ENCODE data around the gene MBD6.

The MBD6 gene

DNA sequence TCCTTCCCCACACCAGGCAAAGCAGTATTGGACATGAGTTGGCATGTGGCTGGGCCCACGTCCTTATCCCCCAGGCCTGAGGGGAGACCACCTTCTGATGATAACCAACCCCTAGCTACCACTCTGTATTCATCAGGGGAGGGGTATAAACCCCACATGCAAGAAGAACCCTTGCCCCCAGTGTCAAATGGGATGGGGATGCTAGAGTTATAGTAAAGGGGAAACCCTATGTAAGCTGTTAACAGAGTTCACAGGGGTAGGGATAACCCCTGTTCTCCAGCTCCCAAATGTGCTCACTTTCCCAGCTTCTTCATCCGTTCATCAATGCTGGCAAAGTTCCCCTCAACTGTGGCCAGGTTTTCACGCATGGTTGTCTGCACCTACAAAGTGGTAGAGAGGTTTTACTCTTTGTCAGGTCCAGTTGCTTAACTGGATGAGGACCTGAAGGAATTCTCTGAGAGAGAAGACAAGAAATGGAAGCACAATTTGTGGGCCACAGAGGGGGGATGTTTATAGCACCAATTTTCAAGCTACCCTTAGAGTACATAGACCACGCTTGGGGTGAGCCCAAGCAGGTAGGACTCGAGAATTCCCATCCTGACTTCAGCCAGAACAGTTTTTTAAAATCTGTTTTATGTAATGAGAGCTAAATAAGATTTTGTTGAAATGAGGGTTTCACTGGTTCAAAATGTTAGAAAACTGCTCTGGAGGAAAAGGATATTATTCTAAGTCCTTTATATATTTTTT, 7.9 kb downstream of the MBD6 start:
- no peak for DNase-seq

DNA sequence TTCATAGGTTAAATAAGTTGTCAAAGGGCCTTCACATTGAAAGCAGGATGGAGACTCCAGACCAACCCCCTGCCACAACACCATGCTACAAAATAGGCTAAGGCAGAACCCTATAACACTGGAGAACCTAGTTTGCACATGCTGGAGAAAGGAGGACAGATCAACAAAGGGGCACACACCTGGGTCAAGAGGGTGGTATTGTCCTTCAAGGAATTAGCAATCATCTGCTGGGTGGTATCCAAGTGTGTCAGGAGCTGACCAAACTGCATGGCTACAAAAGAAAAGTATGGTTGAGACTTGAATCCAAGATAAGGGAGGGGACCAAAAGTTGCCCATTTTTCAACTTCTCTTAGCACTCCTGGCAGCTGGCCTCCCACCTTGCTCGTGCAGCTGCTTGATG, 9.2 kb downstream of the MBD6 start:
- DNase-seq, result no peak

DNA sequence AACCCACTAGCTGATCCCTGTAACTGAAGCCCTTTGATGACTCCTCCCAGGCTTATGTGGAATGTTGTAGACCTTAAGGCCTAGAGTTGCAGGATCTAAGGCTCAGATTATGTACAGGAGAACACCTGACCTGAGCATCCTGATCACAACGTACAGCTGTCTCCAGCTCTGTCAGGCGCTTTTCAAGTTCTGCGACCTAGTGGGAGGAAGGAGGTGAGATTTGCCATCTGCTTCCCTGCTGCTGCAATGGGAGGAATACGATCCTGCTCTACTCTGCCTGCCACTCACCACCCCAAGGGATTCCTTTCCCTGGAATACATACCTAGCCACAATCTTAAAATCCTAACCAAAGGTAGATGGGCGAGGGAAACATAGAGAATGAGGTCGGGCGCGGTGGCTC, 10.5 kb downstream of the MBD6 start:
- DNase-seq, result no peak

DNA sequence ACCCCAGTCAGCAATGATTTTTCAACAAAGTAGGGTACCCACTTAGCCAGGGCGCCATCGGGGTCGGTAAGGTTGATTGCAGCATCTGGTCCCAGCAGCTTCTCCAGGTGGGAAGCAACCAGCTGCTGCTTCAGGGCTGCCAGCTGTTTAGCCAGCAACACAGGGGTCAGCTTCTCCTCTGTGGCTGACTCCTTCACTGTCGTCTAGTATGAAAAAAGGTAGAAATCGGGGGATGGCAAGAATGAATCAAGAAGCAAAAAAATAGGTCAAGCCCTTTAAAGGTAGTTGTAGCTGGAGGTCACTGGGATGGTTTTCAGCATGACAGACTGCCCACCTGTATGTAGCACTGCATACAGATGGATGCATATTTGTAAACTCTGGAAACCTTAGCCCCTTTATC, 11.6 kb downstream of the MBD6 start:
- DNase-seq, result no peak

DNA sequence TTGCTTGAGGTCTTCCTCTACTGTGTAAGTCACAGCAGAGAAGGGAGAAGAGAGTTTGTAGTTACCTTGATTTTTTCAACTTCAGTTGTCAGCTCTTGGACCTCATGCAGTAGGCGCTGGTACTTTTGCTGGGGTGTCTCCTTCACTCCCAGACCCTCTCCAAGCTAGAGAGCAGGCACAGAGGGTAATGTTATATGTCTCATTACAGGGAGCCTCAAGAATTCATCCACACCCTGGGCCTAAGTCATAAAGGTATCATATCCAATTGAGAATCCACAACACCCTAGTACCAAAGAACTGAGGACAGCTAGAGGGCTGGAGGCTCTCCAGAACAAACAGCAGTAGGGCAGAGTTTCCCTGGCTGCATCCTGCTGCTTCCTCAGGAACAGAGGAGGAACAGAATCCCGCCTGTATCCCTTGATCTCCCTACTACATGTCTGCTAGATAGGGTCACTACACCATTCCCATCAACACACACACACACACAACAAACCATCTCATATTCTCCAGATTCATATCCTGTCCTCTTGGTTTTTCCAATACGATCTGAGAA, 12.4 kb downstream of the MBD6 start:
- no peak for DNase-seq

DNA sequence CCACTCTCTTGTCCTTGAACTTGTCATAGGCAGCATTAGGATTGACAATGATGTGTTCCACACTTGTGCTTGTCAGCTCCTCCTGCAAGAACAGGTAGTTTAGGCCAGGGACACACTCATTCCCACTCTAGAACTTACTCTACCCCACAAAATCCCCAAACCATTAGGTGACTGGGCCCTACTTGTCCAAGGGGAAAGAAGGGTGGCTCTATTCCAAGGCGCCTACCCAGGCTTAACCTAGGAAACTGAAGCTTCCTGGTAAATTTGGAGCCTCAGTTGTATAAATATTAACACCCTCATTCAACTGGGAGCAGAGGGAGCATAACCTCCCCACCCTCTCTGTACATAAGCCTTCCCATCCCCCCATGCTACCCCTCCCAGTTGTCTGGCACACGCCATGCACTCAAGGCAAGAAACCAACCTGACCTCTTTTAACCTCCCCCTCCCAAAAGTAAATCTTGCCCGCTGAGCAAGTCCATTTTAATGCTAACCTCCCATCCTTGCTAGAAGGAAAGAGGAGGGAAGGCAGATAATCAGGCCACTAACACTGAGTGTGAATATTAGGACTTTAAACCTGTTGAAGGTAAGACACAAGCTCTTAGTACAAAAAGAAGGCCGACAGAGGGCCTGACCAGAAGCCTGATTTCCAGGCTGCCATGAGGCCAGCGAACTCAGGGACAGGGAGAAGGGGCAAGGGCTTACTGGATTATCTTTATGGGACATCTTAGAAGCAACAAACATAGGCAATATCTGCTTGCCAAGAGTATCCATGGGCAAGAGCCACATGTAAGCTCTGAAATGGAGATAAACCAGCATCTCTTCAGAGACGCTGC, 13.4 kb downstream of the MBD6 start:
- no peak for DNase-seq

DNA sequence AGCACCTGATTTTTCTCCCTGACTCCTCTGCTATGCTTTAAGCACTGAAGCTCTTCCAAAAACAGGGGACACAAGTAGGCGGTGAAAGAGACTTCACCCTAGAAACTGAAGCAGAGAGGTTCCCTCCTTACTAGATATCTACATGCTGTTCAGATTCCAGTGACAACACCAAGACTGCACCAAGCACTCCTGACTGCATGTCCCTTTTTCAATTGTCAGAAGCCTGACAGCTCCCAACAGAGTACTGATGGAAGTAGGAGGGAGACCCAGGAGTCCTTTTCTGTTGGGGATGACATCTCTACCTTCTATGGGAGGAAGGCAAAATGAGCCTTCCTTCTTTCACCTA, 13.9 kb downstream of the MBD6 start:
- no peak for DNase-seq

DNA sequence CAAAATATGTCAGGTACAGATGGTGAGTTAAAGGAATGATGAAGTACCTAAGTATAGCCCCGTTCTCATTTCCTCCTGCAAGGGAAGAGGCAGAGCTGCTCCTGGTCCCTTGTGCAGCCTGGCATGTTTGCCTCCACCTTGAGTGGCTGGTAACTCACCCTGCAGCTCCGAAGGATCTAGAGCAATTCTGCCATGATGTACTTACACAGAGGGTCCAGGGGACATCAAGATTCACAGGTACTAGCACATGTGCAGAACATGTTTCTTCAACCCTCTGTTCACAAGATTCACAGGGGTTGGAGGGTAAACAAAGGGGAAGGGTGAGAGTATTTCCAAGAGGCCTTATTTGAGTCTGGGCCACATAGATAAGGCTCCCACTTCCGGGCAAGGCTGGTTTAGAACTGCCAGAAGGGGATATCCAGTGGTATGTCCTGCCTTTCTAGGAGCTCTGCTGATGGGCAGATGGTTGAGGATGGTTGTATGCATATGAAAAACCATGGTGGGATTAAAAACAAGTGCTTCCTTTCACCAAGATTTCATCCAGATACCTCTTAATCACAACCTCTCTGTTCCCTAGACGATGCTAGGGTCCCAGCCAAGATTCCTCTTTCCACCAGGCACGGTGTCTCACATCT, 16.6 kb downstream of the MBD6 start:
- no peak for DNase-seq

DNA sequence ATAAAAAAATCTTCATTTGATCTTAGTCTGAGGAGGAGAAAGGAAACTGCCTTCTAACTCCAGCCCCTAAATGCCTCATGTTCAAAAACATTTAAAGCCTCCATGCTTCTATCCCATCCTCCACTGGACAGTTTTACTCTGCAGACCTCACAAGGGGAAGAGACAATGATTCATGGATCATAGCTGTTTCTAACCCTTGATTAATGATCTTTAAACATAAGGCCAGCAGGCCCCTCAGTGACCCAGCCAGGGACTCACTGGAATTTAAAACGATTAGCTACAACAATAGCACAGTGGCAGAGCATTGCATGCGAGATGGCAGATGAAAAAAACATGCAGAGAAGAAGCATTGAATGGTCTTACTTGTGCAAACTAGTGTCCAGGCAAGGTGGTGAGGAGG, 18.4 kb downstream of the MBD6 start:
- DNase-seq, result no peak

DNA sequence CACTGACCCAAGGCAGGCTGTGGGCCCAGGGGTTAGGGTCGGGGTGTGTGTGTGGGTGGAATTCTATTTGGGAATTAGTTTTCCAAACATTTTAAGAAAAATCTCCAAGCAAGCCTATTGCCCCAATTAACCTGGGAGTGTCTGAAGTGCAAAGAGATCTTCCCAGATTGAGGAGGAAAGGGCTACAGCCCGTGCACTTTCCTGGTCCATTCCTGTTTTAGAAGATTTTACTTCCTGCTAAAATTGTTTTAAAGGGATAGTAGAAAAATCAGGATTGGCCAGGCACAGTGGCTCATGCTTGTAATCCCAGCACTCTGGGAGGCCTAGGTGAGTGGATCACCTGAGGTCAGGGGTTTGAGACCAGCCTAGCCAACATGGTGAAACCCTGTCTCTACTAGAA, 19.1 kb downstream of the MBD6 start:
- no peak for DNase-seq

DNA sequence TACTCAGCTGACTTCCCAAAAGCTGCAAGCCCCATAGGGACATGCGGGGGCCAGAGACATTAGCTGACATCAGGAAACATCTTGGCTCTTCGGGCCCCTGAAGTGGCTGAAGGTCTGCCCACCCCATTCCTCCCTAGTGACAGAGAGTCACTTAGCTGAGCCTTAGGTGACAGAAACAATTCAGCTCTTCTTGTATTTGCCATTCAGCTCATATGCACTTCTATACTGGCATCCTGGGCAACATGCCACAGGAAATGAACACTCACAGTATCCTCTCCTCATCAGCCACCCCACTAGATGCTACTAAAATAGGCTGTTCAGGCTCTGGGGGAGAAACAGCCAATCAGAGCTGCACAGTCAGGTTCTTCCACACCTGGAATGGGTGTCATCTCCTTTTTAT, 21.0 kb downstream of the MBD6 start:
- no peak for DNase-seq

DNA sequence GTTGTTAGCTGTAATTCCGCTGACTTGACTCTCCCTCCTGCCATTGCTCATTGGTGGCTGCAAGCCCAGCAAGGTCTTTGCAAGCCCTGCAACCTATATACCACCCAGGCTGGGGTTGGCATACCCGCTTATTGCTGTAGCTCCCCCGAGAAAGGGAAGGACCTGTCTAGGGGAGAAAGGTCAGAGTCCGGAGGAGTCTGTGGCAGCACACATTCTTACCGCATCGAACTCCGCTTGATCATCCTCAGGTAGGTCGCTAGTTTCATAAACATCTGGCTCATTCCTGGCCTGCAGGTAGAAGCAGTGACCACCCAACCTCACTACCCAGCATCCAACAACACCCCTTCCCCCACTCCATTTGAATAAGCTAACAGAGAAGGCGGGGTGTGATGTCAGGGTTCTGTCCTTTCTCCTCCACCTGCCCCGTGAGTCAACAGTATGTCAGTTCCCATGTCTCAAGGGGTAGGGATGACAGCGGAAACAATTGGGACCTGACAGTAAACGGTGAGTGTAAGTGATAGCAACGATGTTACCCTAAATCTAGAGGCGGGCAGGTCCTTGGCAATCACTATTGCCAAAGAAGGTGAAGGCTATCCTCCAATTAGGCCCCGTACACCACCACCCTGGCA, 23.3 kb downstream of the MBD6 start:
- no peak for DNase-seq

DNA sequence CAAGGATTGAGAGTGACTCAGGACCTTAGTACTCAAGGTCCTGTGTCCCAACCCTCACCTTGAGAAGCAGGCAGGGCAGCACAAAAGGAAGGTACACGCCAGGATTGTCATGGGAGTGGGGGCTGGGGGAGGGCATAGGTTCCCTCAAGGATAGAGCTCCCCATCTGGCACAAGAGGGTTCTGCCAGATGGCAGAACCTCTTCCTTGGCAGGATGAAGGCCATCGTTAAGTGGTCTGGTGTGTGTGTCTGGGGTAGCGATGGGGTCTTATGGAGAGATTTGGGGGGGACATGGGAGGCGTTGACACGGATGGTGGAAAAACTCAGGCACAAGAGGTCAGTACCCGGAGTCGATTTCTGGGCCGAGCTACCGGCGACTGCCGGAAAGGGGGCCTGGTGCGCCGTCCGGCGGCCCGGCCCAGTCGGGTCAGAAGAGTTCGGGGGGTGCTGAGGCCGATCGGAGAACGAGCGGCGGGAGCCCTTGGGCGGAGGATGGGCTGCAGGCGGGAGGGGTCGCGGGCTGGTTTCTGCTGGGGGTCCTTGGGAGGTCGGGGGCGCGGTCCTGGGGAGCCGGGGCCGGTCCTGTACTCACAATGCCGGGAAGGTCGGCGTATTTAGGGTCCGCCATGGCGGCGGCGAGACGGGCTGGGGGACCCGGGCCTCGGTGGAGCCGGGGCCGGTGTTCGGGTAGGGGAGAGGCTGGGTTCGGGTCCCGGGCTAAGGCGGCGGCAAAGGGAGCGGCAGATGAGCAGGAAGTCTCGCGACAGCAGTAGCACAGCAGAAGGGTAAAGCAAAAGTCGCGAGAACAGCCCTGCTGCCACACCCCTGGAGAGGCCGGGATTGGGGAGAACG, 24.0 kb downstream of the MBD6 start, which contains the start of gene DCTN2:
TSS of gene DCTN2 (minus strand) at position 755 of the 850 bp plus-strand sequence. CDS start at position 626, 129 bp downstream.
- DNase-seq, result peak; percentile 99

DNA sequence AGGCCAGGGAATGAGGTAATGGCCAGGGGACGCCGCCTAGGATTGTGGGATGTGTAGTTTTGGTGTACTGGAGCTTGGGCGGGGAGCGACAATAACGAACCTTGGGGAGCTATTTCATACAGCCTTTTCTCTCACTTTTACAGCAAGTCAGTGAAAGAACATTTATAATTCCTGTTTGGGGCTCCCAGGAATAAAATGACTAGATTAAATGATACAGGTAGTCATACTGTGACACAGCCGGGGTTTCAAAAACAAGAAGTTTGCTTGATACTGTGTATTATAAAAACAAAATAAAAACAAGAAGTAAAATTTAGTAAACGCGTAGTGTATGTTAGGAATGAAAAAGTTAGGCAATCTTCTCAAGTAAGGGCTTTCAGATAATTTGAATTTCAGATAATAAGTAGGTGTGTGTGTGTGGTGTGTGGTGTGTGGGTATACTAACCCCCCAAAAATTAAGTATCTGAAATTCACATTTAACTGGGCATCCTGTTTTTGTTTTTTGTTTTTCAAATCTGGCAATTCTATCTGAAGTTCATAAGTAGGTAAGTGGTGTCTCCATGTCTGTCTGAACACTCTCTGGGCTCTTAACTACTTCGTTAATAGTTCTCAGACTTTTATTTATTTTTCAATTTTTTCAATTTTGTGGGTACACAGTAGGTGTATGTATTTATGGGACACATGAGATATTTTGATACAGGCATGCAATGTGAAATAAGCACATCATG, 24.8 kb downstream of the MBD6 start:
- no peak for DNase-seq

DNA sequence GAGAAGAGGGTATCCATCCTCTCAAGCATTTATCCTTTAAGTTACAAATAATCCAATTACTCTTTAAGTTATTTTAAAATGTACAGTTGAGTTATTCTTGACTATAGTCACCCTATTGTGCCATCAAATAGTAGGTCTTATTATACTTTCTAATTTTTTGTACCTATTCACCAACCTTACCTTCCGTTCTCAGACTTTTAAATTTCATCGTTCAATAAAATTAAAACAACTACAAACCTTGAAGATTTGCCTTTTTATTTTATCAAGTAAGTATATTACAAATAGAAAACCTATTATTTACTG, 25.3 kb downstream of the MBD6 start:
- DNase-seq, result no peak

DNA sequence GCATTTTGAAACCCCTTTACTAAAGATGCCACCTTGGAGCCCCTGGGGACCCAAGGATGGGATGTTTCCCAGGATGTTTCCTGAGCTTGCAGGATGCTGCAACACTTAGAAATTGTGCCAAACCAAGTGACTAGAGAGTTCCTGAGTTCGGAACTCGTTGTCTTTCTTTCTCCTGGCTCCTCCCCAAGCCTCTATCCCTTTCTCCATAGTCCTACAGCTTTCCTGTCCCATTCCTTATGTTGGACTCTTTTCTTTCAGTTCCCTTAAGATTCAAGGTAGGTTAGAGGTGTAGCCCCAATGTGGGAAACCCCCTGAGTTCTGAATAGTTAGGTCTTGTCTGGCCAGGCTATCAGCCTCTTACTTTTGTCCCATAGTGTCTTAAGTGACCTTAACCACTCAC, 25.9 kb downstream of the MBD6 start:
- DNase-seq, result no peak

DNA sequence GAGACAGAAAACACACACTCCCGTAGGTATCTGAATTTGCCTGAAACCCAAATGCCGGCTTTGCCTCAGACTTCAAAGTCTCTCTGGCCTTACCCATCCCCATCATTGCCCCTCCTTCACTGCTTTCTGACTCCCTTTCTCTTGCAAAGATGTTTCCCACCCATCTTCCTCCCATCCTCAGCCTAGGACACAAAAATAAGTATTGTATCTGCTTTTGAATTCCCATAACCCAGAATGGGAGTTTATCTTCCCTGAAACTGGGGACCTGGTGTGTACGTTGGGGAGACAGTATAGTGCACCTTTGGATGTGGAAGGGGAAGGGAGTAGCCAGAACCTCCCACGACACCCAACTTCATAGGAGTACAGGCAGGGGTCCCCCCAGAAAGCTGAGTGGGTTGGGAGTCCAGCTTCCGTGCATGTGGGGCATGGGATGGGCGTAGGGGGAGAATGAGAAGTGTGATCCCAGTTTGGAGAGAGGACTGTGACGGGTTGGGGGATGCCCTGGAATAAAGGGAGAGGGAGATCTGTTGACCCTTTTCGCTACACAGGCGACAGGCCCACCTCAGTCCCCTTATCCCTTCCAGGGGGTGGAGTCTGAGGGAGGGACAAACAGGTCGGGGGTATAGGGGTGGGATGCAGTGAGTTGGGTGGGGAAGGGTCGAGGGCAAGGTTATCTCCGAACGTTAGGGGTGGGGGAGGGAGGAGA, 26.7 kb downstream of the MBD6 start:
- DNase-seq, result no peak

DNA sequence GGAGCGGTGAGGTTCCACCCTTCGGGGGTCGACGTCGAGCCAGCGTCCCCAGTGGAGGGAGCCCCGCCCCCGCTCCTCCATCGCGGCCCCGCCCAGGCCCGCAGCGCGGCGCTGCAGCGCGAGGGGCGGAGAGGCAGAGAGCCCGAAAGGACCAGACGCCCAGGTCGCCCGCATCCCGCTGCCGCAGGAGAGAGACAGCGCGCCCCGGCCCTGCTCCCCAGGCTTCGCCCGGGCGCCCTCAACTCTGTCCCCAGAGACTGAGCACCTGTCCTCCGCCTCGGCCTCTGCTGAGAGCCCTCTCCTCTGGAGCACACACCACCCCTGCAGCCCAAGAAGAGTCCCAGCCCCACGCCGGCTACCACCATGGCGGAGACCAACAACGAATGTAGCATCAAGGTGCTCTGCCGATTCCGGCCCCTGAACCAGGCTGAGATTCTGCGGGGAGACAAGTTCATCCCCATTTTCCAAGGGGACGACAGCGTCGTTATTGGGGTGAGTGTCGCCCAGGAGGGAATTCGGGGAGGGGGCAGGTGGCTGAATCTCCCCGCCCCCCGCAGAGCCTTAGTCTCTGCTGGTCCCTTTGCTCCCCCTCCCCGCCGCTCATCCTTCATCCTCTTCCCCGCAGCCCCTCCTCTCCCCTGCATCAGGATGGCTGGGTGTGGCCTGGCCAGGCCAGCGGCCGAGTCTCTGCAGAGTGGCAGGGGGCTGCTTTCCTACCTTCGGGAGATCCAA, 27.5 kb downstream of the MBD6 start, which contains the start of gene KIF5A:
TSS of gene KIF5A (plus strand) at position 136 of the 732 bp plus-strand sequence. CDS start at position 364, 228 bp downstream.
- DNase-seq, result peak; percentile 66

DNA sequence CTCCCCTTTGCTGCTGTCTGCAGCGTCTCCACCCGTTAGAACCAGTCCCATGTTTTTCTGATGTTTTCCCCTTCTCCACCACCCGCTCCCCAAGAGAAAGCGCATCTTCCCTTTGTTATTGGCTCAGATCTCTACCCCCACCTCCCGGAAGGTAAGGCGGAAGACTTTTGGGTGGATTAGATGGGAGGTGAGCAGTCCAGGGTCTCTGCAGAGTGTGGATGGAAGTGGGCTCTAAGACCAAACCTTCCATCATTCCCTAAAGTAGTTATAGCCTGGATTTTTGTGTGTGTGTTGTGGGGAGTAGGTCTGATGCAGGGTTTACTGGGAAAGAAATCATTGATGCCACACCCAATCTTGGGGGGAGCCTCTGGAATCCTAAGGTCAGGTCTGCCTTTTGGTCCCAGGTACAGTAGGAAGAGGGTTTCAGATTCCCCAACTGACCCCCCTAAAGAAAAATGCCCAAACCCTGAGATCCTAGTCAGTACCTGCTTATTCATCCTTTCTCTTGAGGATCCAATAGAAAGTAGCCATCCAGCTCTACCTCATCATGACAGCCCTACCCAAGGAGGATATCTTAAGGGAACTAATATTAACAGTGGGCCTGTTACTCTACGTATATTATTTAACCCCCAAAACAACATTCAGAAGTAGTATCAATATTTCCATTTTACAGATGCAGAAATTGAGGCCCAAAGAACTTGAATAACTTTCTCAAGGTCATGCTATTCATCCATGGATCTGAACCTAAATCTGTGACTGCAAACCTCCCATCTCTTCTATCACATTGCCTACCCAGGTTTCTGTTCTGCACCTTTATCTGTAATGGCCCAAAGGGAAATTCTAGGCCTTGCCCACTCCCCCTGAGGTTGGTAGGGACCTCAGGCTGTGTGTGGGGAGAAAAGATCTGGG, 28.3 kb downstream of the MBD6 start:
- DNase-seq, result no peak

All from activated CD4-positive, alpha-beta T cell treated with anti-CD3 and anti-CD28 coated beads, Interleukin-10, Interleukin-2, amounts not matched to agents 100 ng/mL and 50 ng/mL, durations not matched to agents 16 hours and 8 hours (primary cell).